Body of pancreas (tissue), 4 donors: ENCODE results near the gene IL6R.

Experiments used
- POLR2A ChIP-seq, 3 donors: fragments of 450-650 bp; IDR thresholded peaks; one replicate each; pipeline ENCODE4 v1.6.1; 2016; ENCODE audit warnings: antibody characterized with exemption in 3 of 3, mild to moderate bottlenecking in 2 of 3
- TF ChIP-seq, protein P1 (sequence below), 7 experiments: fragments of 450-650 bp in 4 of 7; fragments of 200-600 bp in 3 of 7; sonication (generic) in 3 of 7; IDR thresholded peaks; one replicate each; pipeline ENCODE4 v1.5.1; 2016 to 2019; ENCODE audit warnings: antibody characterized with exemption in 7 of 7

DNA sequence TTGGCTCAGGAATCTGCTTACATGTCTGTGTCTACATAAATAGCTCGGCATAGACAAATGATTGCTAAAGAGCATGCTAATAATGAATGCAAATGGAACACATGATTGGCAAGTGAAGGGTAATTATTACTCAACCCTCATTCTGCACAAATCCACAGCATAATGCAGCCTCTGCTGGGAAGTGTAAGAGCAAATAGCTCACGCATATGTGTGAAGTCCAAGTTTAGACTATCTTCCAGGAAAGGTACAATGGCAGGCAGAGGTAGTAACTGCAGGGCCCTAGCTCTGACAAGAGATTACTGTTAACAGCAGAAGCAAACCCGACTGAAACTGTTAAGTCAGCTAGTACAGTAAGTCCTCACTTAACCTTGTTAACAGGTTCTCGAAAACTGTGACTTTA, 7.0 kb upstream of the IL6R start:
- TF ChIP-seq, protein P1, sequence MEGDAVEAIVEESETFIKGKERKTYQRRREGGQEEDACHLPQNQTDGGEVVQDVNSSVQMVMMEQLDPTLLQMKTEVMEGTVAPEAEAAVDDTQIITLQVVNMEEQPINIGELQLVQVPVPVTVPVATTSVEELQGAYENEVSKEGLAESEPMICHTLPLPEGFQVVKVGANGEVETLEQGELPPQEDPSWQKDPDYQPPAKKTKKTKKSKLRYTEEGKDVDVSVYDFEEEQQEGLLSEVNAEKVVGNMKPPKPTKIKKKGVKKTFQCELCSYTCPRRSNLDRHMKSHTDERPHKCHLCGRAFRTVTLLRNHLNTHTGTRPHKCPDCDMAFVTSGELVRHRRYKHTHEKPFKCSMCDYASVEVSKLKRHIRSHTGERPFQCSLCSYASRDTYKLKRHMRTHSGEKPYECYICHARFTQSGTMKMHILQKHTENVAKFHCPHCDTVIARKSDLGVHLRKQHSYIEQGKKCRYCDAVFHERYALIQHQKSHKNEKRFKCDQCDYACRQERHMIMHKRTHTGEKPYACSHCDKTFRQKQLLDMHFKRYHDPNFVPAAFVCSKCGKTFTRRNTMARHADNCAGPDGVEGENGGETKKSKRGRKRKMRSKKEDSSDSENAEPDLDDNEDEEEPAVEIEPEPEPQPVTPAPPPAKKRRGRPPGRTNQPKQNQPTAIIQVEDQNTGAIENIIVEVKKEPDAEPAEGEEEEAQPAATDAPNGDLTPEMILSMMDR (IDR thresholded peaks at IDR 0.05), result no peak
- TF ChIP-seq POLR2A (IDR thresholded peaks at IDR 0.05), result no peak
